Gastrocnemius medialis (tissue), 4 donors: ENCODE data around the gene RNU6-7. TPM values are rescaled to one million over a fixed set of nuclear protein-coding genes. Genes with fewer than 3 reads are reported as not detected.

Source experiments
- ATAC-seq, 2 donors: fragments of 150-250 bp; one replicate each; pipeline ENCODE4 v1.9.1; 2016
- DNase-seq, 2 donors: peaks; one replicate each; pipeline ENCODE4 v3.0.0-alpha.2; 2019
- H3K27ac ChIP-seq, 4 donors: fragments of 200-600 bp; sonication (generic); 1 replicate in 1 of 4; 2 replicates in 3 of 4; pipeline ENCODE4 v1.5.1; 2016 to 2018; ENCODE audit warnings: mild to moderate bottlenecking in 2 of 4, moderate library complexity in 1 of 4
- H3K27me3 ChIP-seq, 3 donors: fragments of 200-600 bp; sonication (generic) in 2 of 3; 1 replicate in 1 of 3; 2 replicates in 2 of 3; pipeline versions ENCODE4 v1.5.1 to v1.6.0; 2016 to 2019; ENCODE audit warnings: mild to moderate bottlenecking in 1 of 3, moderate library complexity in 1 of 3
- H3K36me3 ChIP-seq, 2 donors: fragments of 200-600 bp; sonication (generic) in 1 of 2; one replicate each; pipeline ENCODE4 v1.5.1; 2017 to 2018
- H3K4me1 ChIP-seq, 2 donors: fragments of 200-600 bp; sonication (generic) in 1 of 2; one replicate each; pipeline ENCODE4 v1.5.1; 2016 to 2017; ENCODE audit warnings: mild to moderate bottlenecking in 2 of 2
- H3K4me3 ChIP-seq, 4 donors: fragments of 200-600 bp; sonication (generic) in 3 of 4; 1 replicate in 1 of 4; 2 replicates in 3 of 4; pipeline ENCODE4 v1.5.1; 2016 to 2019; ENCODE audit warnings: mild to moderate bottlenecking in 2 of 4
- H3K9me3 ChIP-seq, 3 donors: fragments of 200-600 bp; sonication (generic) in 2 of 3; 1 replicate in 1 of 3; 2 replicates in 2 of 3; pipeline ENCODE4 v1.5.1; 2016 to 2019
- POLR2A ChIP-seq, 2 donors: fragments of 450-650 bp; IDR thresholded peaks; one replicate each; pipeline ENCODE4 v1.6.1; 2017; ENCODE audit warnings: antibody characterized with exemption in 2 of 2, mild to moderate bottlenecking in 2 of 2, moderate library complexity in 2 of 2
- in situ Hi-C, 4 donors: fragments of 200-750 bp; cut with MboI; loops; one replicate each; pipeline versions ENCODE4 v1.15.0 to v1.8.0; 2017; ENCODE audit warnings: low sequenced_read_pairs in 4 of 4
- intact Hi-C: fragments of 100-400 bp; cut with DNase I; formaldehyde crosslinking; loops from one replicate; pipeline ENCODE4 v1.15.1; 2023; ENCODE audit warnings: low total_unique reads
- total RNA-seq, 4 donors: library from RNA; depleted of rRNA; stranded (reverse); fragments of >200 nt; gene quantifications; one replicate each; pipeline versions ENCODE4 v1.1.0 to v1.2.3, GENCODE V29; 2016
- TF ChIP-seq, protein P1 (sequence below), 5 experiments: fragments of 450-650 bp in 3 of 5; fragments of 200-600 bp in 2 of 5; sonication (generic) in 2 of 5; IDR thresholded peaks in 4 of 5; conservative IDR thresholded peaks in 1 of 5; 1 replicate in 4 of 5; 2 replicates in 1 of 5; pipeline ENCODE4 v1.5.1; 2016 to 2019; ENCODE audit warnings: antibody characterized with exemption in 5 of 5, mild to moderate bottlenecking in 3 of 5, moderate library complexity in 3 of 5

The RNU6-7 gene
- total RNA-seq, 4 donors from 2014 or later = not detected

DNA sequence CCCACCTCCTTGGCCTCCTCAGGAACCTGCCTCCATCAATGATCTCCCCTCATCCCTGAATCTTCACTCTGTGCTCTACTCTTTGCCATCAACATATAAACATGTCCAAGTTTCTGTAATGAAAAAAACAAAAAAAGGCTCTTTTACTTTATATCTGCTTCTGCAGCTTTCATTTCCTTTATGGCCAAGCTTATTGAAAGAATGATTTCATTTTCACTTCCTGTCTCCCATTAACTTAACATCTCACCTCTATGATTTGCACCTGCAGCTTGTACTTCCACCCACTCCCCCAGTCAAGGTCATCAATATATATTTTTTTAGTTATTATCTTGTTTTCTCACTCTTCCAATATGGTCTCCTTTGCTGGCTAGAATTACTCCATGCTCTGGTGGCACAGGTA lies 15.6 kb upstream of the RNU6-7 start:
- DNase-seq = no peak
- Histone ChIP-seq H3K4me3 (no peak overlapping the region), H3K4me1 (no peaks in the 10 kb centered on the region), H3K27ac (no peak overlapping the region), H3K36me3 (no peaks in the 10 kb centered on the region), H3K9me3 (peaks cover 0 to 3% (median 0%) of the 10 kb centered on the region in 3 donors), H3K27me3 (no peaks in the 10 kb centered on the region)
- no peak for TF ChIP-seq POLR2A (IDR thresholded peaks at IDR 0.05)
- TF ChIP-seq, protein P1, sequence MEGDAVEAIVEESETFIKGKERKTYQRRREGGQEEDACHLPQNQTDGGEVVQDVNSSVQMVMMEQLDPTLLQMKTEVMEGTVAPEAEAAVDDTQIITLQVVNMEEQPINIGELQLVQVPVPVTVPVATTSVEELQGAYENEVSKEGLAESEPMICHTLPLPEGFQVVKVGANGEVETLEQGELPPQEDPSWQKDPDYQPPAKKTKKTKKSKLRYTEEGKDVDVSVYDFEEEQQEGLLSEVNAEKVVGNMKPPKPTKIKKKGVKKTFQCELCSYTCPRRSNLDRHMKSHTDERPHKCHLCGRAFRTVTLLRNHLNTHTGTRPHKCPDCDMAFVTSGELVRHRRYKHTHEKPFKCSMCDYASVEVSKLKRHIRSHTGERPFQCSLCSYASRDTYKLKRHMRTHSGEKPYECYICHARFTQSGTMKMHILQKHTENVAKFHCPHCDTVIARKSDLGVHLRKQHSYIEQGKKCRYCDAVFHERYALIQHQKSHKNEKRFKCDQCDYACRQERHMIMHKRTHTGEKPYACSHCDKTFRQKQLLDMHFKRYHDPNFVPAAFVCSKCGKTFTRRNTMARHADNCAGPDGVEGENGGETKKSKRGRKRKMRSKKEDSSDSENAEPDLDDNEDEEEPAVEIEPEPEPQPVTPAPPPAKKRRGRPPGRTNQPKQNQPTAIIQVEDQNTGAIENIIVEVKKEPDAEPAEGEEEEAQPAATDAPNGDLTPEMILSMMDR (IDR thresholded peaks at IDR 0.05 in 4 of 5, conservative IDR thresholded peaks at IDR 0.05 in 1 of 5) = no peak
- ATAC-seq = no peak
- intact Hi-C loops = no loop called here
- in situ Hi-C loops = no loop called here

DNA sequence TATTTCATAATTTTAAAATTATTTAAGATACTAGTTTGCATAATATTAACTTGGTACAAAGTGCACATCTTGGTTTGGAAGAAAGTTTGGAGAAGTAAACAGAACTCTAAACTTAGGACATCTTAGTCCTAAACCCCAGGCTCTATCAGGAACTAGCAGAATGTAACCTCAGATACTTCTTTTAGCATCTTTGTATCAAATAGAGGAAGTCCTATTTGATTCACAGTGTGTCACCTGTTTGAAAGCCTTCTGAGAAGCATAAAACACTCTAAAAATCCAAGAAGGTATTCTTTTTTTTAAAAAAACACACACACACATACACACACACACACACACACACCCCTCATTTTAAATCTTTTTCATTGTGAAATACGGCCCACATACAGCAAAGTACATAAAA lies 12.0 kb upstream of the RNU6-7 start:
- intact Hi-C loops = no loop called here
- no peaks in the 10 kb centered on the region for H3K36me3 ChIP-seq
- H3K4me3 ChIP-seq = no peak overlapping the region
- in situ Hi-C loops = no loop called here
- no peak overlapping the region for H3K27ac ChIP-seq
- no peak for TF ChIP-seq POLR2A (IDR thresholded peaks at IDR 0.05)
- TF ChIP-seq, protein P1 (IDR thresholded peaks at IDR 0.05 in 4 of 5, conservative IDR thresholded peaks at IDR 0.05 in 1 of 5) = no peak
- no peaks in the 10 kb centered on the region for H3K27me3 ChIP-seq
- no peak for DNase-seq
- H3K9me3 ChIP-seq = no peaks in the 10 kb centered on the region
- no peak for ATAC-seq
- no peaks in the 10 kb centered on the region for H3K4me1 ChIP-seq

DNA sequence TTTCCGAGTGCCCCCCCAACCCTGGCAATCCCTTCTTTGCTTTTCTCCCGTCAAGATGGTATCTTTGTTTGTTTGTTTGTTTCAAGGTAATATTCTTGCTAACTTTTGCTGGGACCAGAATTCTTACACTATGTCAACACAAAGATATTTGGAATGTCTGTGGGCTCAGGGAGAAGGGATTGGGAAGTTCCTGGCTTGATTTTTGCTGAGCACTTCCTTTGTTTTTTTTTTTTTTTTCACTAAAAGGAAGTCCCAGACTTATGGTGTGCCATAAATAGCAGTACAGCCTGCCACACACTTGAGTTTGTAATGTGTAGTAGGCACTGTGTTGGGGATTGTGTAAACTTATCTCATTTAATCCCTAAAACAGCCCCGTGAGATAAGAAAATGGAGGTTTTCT lies 11.2 kb upstream of the RNU6-7 start:
- no peak for ATAC-seq
- Histone ChIP-seq H3K4me3 (no peak overlapping the region), H3K27ac (no peak overlapping the region), H3K4me1 (no peaks in the 10 kb centered on the region), H3K27me3 (no peaks in the 10 kb centered on the region), H3K9me3 (no peaks in the 10 kb centered on the region), H3K36me3 (no peaks in the 10 kb centered on the region)
- DNase-seq = no peak
- intact Hi-C loops (no loop called here), in situ Hi-C loops (no loop called here)
- TF ChIP-seq POLR2A (IDR thresholded peaks at IDR 0.05) = no peak
- TF ChIP-seq, protein P1 (IDR thresholded peaks at IDR 0.05 in 4 of 5, conservative IDR thresholded peaks at IDR 0.05 in 1 of 5) = no peak

DNA sequence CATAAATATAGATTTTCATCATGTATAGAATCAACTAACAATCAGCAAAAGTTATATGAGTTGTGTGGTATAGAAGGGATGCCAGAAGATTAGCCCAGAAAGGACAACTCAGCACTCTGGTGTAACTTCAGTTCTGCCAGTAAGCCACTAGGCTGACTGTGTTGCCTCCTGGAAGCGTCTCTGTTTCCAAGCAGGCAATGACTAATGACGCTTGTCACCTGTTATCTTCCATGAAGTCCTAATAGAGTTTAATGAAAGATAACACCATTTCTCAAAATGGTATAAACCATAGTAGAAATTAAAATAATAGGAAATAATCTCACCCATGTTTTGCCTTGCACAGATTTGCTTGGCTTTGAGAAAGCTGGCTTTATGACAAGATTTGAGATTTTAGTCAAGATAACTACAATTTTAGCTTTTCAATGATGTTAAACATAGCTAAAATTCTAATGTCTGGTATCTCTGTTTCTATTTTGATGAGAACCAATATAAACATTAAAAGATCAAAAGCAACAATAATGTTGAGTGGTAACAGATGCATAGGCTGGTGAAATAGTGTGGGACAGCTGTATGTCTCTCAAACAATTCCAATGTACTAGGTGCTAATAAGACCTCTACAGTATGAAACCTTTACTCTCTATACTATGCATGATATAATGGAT lies 9.0 kb upstream of the RNU6-7 start:
- Histone ChIP-seq H3K36me3 (no peaks in the 10 kb centered on the region), H3K27me3 (no peaks in the 10 kb centered on the region), H3K4me1 (no peaks in the 10 kb centered on the region), H3K27ac (no peak overlapping the region), H3K4me3 (no peak overlapping the region), H3K9me3 (no peaks in the 10 kb centered on the region)
- ATAC-seq (no peak), DNase-seq (no peak)
- intact Hi-C loops (no loop called here), in situ Hi-C loops (no loop called here)
- TF ChIP-seq, protein P1 (IDR thresholded peaks at IDR 0.05 in 4 of 5, conservative IDR thresholded peaks at IDR 0.05 in 1 of 5) = no peak
- no peak for TF ChIP-seq POLR2A (IDR thresholded peaks at IDR 0.05)

DNA sequence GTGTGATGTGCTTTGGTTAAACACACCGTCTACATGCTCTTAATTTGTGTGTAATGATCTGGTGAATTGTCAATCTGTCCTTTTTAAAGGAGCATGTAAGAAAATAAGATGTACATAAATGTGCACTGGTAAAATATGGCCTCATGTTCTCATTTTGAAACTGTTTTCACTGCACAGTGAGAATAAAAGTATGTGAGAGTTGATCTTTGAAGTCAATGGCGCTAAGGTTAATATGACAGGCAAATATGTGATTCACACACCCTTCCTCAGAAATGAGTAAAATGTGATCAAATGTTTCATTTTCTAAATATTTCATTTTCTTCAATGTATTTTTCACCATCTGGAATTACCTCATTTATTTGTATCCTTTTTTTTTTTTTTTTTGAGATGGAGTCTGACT lies 8.3 kb upstream of the RNU6-7 start:
- intact Hi-C loops (no loop called here), in situ Hi-C loops (no loop called here)
- no peak for TF ChIP-seq POLR2A (IDR thresholded peaks at IDR 0.05)
- TF ChIP-seq, protein P1 (IDR thresholded peaks at IDR 0.05 in 4 of 5, conservative IDR thresholded peaks at IDR 0.05 in 1 of 5) = no peak
- Histone ChIP-seq H3K27ac (no peak overlapping the region), H3K27me3 (no peaks in the 10 kb centered on the region), H3K36me3 (no peaks in the 10 kb centered on the region), H3K9me3 (no peaks in the 10 kb centered on the region), H3K4me3 (no peak overlapping the region), H3K4me1 (no peaks in the 10 kb centered on the region)
- ATAC-seq (no peak), DNase-seq (no peak)
